ENCODE results near the gene AFF3. TPM values are rescaled to one million over a fixed set of nuclear protein-coding genes. Genes with fewer than 3 reads are reported as not detected.

The AFF3 gene
- total and polyA plus RNA-seq, 3 donors from 2014 or later, result 18.0 to 34.4 (median 27.1) TPM

GRCh38 chr2:100148883-100149282 lies 6.5 kb upstream of the AFF3 start:
- H3K4me3 ChIP-seq, result no peak overlapping the region
- no peaks in the 10 kb centered on the region for H3K9me3 ChIP-seq
- DNase-seq, result no peak
- no peaks in the 10 kb centered on the region for H3K4me1 ChIP-seq
- TF ChIP-seq CTCF (IDR thresholded peaks at IDR 0.05), result no peak
- TF ChIP-seq POLR2A (IDR thresholded peaks at IDR 0.05), result no peak
- 87 to 94% methylated on average over 4 of the region's 4 CpGs for WGBS, 2 donors
- intact Hi-C loops (cut with DNase I; ENCODE audit: low total_unique reads), result no loop called here
- no peak overlapping the region for H3K27ac ChIP-seq
- no peaks in the 10 kb centered on the region for H3K27me3 ChIP-seq
- no peaks in the 10 kb centered on the region for H3K36me3 ChIP-seq (ENCODE audit: low read depth, missing control alignments)

GRCh38 chr2:100146657-100146960 lies 4.2 kb upstream of the AFF3 start:
- Histone ChIP-seq H3K4me1 (no peaks in the 10 kb centered on the region), H3K36me3 (ENCODE audit: low read depth, missing control alignments) (no peaks in the 10 kb centered on the region), H3K4me3 (no peak overlapping the region), H3K9me3 (no peaks in the 10 kb centered on the region), H3K27me3 (no peaks in the 10 kb centered on the region), H3K27ac (no peak overlapping the region)
- TF ChIP-seq POLR2A (IDR thresholded peaks at IDR 0.05) (no peak), CTCF (IDR thresholded peaks at IDR 0.05) (no peak)
- WGBS, 2 donors, result 89 to 97% methylated on average over 2 of the region's 2 CpGs
- intact Hi-C loops (cut with DNase I; ENCODE audit: low total_unique reads), result no loop called here
- no peak for DNase-seq

- H3K27me3 ChIP-seq, result no peaks in the 10 kb centered on the region
- no peak overlapping the region for H3K4me3 ChIP-seq
- intact Hi-C loops (cut with DNase I; ENCODE audit: low total_unique reads), result no loop called here
- no peaks in the 10 kb centered on the region for H3K9me3 ChIP-seq
- DNase-seq, result no peak
- H3K36me3 ChIP-seq (ENCODE audit: low read depth, missing control alignments), result no peaks in the 10 kb centered on the region
- whole genome bisulfite sequencing, 2 donors, result 84 to 88% methylated on average over 11 of the region's 11 CpGs
- H3K4me1 ChIP-seq, result no peaks in the 10 kb centered on the region
- no peak overlapping the region for H3K27ac ChIP-seq
- no peak for TF ChIP-seq CTCF (IDR thresholded peaks at IDR 0.05)
- TF ChIP-seq POLR2A (IDR thresholded peaks at IDR 0.05), result no peak
These were observed 3.7 kb upstream of the AFF3 start for GRCh38 chr2:100145893-100146656.

GRCh38 chr2:100143286-100143685 lies 896 bp upstream of the AFF3 start:
- no peak overlapping the region for H3K27ac ChIP-seq
- no peaks in the 10 kb centered on the region for H3K4me1 ChIP-seq
- intact Hi-C loops (cut with DNase I; ENCODE audit: low total_unique reads), result no loop called here
- no peaks in the 10 kb centered on the region for H3K36me3 ChIP-seq (ENCODE audit: low read depth, missing control alignments)
- H3K4me3 ChIP-seq, result no peak overlapping the region
- DNase-seq, result no peak
- TF ChIP-seq POLR2A (IDR thresholded peaks at IDR 0.05) (no peak), CTCF (IDR thresholded peaks at IDR 0.05) (no peak)
- 83 to 97% methylated on average over 6 of the region's 6 CpGs for WGBS, 2 donors
- no peaks in the 10 kb centered on the region for H3K9me3 ChIP-seq
- H3K27me3 ChIP-seq, result no peaks in the 10 kb centered on the region

- no peaks in the 10 kb centered on the region for H3K27me3 ChIP-seq
- TF ChIP-seq CTCF (IDR thresholded peaks at IDR 0.05), result no peak
- TF ChIP-seq POLR2A (IDR thresholded peaks at IDR 0.05), result no peak
- no peaks in the 10 kb centered on the region for H3K9me3 ChIP-seq
- no peak overlapping the region for H3K27ac ChIP-seq
- no peaks in the 10 kb centered on the region for H3K4me1 ChIP-seq
- H3K36me3 ChIP-seq (ENCODE audit: low read depth, missing control alignments), result no peaks in the 10 kb centered on the region
- 95 to 98% methylated on average over 3 of the region's 3 CpGs for WGBS, 2 donors
- intact Hi-C loops (cut with DNase I; ENCODE audit: low total_unique reads), result no loop called here
- no peak for DNase-seq
- no peak overlapping the region for H3K4me3 ChIP-seq
These were observed 484 bp downstream of the AFF3 start for GRCh38 chr2:100141906-100142305.
